Progenitor cell of endocrine pancreas (in vitro differentiated cells): ENCODE results near the gene MMS19. TPM values are rescaled to one million over a fixed set of nuclear protein-coding genes. Genes with fewer than 3 reads are reported as not detected.

Source experiments
- DNase-seq: peaks from one replicate; pipeline ENCODE4 v3.0.0; 2021; ENCODE audit warnings: low spot score; ENCODE audit not compliant: unreplicated experiment
- H3K27ac Mint-ChIP-seq: 2 replicates; pipeline ENCODE4 v1.8.0; 2021; ENCODE audit warnings: mild to moderate bottlenecking, moderate library complexity, mixed read lengths
- H3K27me3 Mint-ChIP-seq: 2 replicates; pipeline ENCODE4 v1.8.0; 2021; ENCODE audit warnings: mixed read lengths
- H3K36me3 Mint-ChIP-seq: 2 replicates; pipeline ENCODE4 v1.8.0; 2022; ENCODE audit warnings: mixed read lengths; ENCODE audit not compliant: insufficient read depth
- H3K4me1 Mint-ChIP-seq: 2 replicates; pipeline ENCODE4 v1.8.0; 2021; ENCODE audit warnings: low read depth, mixed read lengths
- H3K4me3 Mint-ChIP-seq: 2 replicates; pipeline ENCODE4 v1.8.0; 2021; ENCODE audit warnings: low read depth, mild to moderate bottlenecking, moderate library complexity, mixed read lengths
- H3K9me3 Mint-ChIP-seq: 2 replicates; pipeline ENCODE4 v1.8.0; 2021; ENCODE audit warnings: low read depth, mixed read lengths
- CTCF ChIP-seq: fragments of 200-600 bp; sonication (generic); IDR thresholded peaks from one replicate; pipeline ENCODE4 v1.5.0; 2021; ENCODE audit warnings: antibody characterized with exemption, mild to moderate bottlenecking; ENCODE audit not compliant: unreplicated experiment
- total RNA-seq: library from RNA; stranded (reverse); gene quantifications from 2 replicates; pipeline ENCODE4 v1.2.1, GENCODE V29; 2021

Gene MMS19
- total RNA-seq, 1 donor from 2014 or later, result 82.1 TPM

- H3K27ac Mint-ChIP-seq, result peak overlapping the region; percentile 58
- no peak for TF ChIP-seq CTCF
- H3K9me3 Mint-ChIP-seq, result no peaks in the 10 kb centered on the region
- no peaks in the 10 kb centered on the region for H3K27me3 Mint-ChIP-seq
- H3K36me3 Mint-ChIP-seq, result no peaks in the 10 kb centered on the region
- peaks cover 2% of the 10 kb centered on the region for H3K4me1 Mint-ChIP-seq
- H3K4me3 Mint-ChIP-seq, result no peak overlapping the region
- DNase-seq, result no peak
Observed at GRCh38 chr10:97543025-97543546, 44.9 kb upstream of the MMS19 start.

GRCh38 chr10:97542169-97543024 lies 44.2 kb upstream of the MMS19 start:
- no peaks in the 10 kb centered on the region for H3K36me3 Mint-ChIP-seq
- no peak for DNase-seq
- H3K27ac Mint-ChIP-seq, result peak overlapping the region; percentile 58

DNA sequence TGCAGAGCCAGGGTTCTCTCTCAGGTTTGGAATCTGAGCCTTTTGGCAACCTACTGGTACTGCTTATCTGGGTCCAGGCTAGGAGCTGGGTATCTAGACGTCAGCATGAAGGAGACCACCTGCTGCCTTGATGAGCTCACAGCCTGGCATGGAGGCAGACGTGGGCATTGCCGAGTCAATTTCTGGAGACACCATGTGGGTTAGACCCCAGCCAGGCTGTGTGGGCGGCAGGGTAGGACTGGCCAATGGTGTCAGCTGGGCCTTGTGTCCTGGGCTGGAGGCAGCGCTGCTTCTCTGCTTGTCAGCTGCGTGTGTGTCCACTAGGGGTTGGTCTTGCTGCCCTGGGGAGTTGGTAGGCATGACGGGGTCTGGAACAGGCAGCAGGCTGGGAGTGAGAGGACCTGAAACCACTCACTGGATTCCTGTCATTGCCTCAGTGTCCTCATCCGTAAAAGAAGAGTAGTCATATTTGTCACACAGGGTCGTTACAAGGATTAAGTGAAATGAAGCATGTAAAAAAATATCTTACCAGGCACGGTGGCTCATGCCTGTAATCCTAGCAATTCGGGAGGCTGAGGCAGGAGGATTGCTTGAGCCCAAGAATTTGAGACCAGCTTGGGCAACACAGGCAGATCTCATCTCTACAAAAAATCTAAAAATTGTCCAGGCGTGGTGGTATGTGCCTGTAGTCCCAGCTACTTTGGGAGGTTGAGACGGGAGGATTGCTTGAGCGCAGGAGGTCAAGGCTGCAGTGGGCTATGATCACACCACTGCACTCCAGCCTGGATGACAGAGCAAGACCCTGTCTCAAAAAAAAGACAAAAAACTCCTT lies 42.7 kb upstream of the MMS19 start:
- Mint-ChIP-seq H3K9me3 (no peaks in the 10 kb centered on the region), H3K4me3 (no peak overlapping the region), H3K4me1 (no peaks in the 10 kb centered on the region), H3K27ac (no peak overlapping the region), H3K27me3 (no peaks in the 10 kb centered on the region), H3K36me3 (no peaks in the 10 kb centered on the region)
- no peak for DNase-seq
- peak; percentile 8 for TF ChIP-seq CTCF

More at GRCh38 chr10:97542169-97543024, 44.2 kb upstream of the MMS19 start:
- Mint-ChIP-seq H3K4me1 (peaks cover 2% of the 10 kb centered on the region), H3K27me3 (no peaks in the 10 kb centered on the region), H3K9me3 (no peaks in the 10 kb centered on the region), H3K4me3 (no peak overlapping the region)
- no peak for TF ChIP-seq CTCF

- no peak for DNase-seq
- no peaks in the 10 kb centered on the region for H3K4me1 Mint-ChIP-seq
- no peak overlapping the region for H3K4me3 Mint-ChIP-seq
- H3K36me3 Mint-ChIP-seq, result no peaks in the 10 kb centered on the region
- no peak overlapping the region for H3K27ac Mint-ChIP-seq
- H3K9me3 Mint-ChIP-seq, result no peaks in the 10 kb centered on the region
- peak; percentile 9 for TF ChIP-seq CTCF
- no peaks in the 10 kb centered on the region for H3K27me3 Mint-ChIP-seq
Observed at GRCh38 chr10:97539523-97540200, 41.4 kb upstream of the MMS19 start.

DNA sequence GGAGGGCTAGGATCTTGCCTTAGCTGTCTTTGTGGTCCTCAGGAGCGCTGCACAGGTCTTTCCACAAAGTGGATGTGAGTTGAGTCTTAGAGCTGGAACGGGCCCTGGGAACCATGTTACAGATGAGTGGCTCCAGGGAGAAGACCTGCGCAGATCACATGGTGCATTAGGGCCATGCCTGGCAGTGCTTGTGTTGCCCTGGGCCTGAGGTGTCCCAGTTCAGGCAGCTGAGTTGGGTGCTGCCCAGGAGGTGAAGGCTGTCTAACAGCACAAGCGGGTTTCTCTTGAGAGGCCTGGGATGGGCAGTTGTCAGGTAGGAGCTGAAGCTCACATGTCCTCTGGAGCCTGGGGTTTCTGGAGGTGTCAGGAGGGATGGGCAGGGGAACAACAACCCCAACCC lies 40.6 kb upstream of the MMS19 start:
- no peak for TF ChIP-seq CTCF
- Mint-ChIP-seq H3K36me3 (no peaks in the 10 kb centered on the region), H3K4me1 (no peaks in the 10 kb centered on the region), H3K4me3 (no peak overlapping the region), H3K9me3 (no peaks in the 10 kb centered on the region), H3K27ac (peak overlapping the region; percentile 47), H3K27me3 (no peaks in the 10 kb centered on the region)
- DNase-seq, result no peak
